ENCODE results near the gene RFNG.

Gene RFNG

GRCh38 chr17:82051776-82052637 is at the start of gene RFNG, which contains the start of gene GPS1:
RFNG (minus strand) TSS chr17:82051811; CDS start chr17:82051766, 45 bp downstream.
GPS1 (plus strand) TSS chr17:82051898; CDS start chr17:82051932, 34 bp downstream.
- Mint-ChIP-seq H3K27ac (peak within 1 kb of the TSS; percentile 46), H3K4me3 (peak within 1 kb of the TSS; percentile 81), H3K9me3 (no peaks in the 10 kb centered on the region), H3K36me3 (ENCODE audit: low read depth) (peaks cover 2% of the 10 kb centered on the region), H3K27me3 (no peaks in the 10 kb centered on the region), H3K4me1 (peaks cover 18% of the 10 kb centered on the region)
- peak; percentile 76 for ATAC-seq
- peak; percentile 91 for DNase-seq

GRCh38 chr17:82101301-82101715 is 49.7 kb upstream of the RFNG start:
- peaks cover 23% of the 10 kb centered on the region for H3K4me1 Mint-ChIP-seq
- no peaks in the 10 kb centered on the region for H3K9me3 Mint-ChIP-seq
- no peak overlapping the region for H3K27ac Mint-ChIP-seq

GRCh38 chr17:82100502-82101298 is 49.1 kb upstream of the RFNG start:
- Mint-ChIP-seq H3K9me3 (no peaks in the 10 kb centered on the region), H3K27ac (no peak overlapping the region), H3K4me3 (peak overlapping the region; percentile 80), H3K36me3 (ENCODE audit: low read depth) (peaks cover 5% of the 10 kb centered on the region), H3K27me3 (no peaks in the 10 kb centered on the region), H3K4me1 (peaks cover 22% of the 10 kb centered on the region)
- ATAC-seq: no peak
- DNase-seq: no peak

More at GRCh38 chr17:82101301-82101715, 49.7 kb upstream of the RFNG start:
- H3K4me3 Mint-ChIP-seq: no peak overlapping the region
- no peaks in the 10 kb centered on the region for H3K27me3 Mint-ChIP-seq
- H3K36me3 Mint-ChIP-seq (ENCODE audit: low read depth): peaks cover 3% of the 10 kb centered on the region
- no peak for ATAC-seq
- DNase-seq: no peak

- H3K4me3 Mint-ChIP-seq: peak overlapping the region; percentile 80
- H3K27me3 Mint-ChIP-seq: no peaks in the 10 kb centered on the region
- H3K4me1 Mint-ChIP-seq: peaks cover 19% of the 10 kb centered on the region
- ATAC-seq: peak; percentile 8
- peaks cover 5% of the 10 kb centered on the region for H3K36me3 Mint-ChIP-seq (ENCODE audit: low read depth)
- peak overlapping the region; percentile 79 for H3K27ac Mint-ChIP-seq
- DNase-seq: no peak
- H3K9me3 Mint-ChIP-seq: no peaks in the 10 kb centered on the region
Observed at GRCh38 chr17:82098939-82099763, 47.5 kb upstream of the RFNG start.

GRCh38 chr17:82098169-82098938 is 46.7 kb upstream of the RFNG start, which contains the start of gene FASN:
FASN (minus strand) TSS chr17:82098236; CDS start chr17:82096445, 1,791 bp downstream.
- H3K36me3 Mint-ChIP-seq (ENCODE audit: low read depth): peaks cover 5% of the 10 kb centered on the region
- peak; percentile 83 for ATAC-seq
- H3K27me3 Mint-ChIP-seq: no peaks in the 10 kb centered on the region
- peak; percentile 96 for DNase-seq
- peak within 1 kb of the TSS; percentile 76 for H3K4me3 Mint-ChIP-seq
- peaks cover 19% of the 10 kb centered on the region for H3K4me1 Mint-ChIP-seq
- no peak within 1 kb of the TSS for H3K27ac Mint-ChIP-seq
- H3K9me3 Mint-ChIP-seq: no peaks in the 10 kb centered on the region

- no peaks in the 10 kb centered on the region for H3K27me3 Mint-ChIP-seq
- DNase-seq: no peak
- peaks cover 5% of the 10 kb centered on the region for H3K36me3 Mint-ChIP-seq (ENCODE audit: low read depth)
- no peaks in the 10 kb centered on the region for H3K9me3 Mint-ChIP-seq
- no peak for ATAC-seq
- no peak overlapping the region for H3K27ac Mint-ChIP-seq
- H3K4me1 Mint-ChIP-seq: peaks cover 19% of the 10 kb centered on the region
- H3K4me3 Mint-ChIP-seq: no peak overlapping the region
Observed at GRCh38 chr17:82097919-82098168, 46.2 kb upstream of the RFNG start.

GRCh38 chr17:82097184-82097918 is 45.7 kb upstream of the RFNG start:
- ATAC-seq (no peak), DNase-seq (peak; percentile 33)
- Mint-ChIP-seq H3K36me3 (ENCODE audit: low read depth) (peaks cover 5% of the 10 kb centered on the region), H3K4me3 (peak overlapping the region; percentile 76), H3K27ac (no peak overlapping the region), H3K27me3 (no peaks in the 10 kb centered on the region), H3K9me3 (no peaks in the 10 kb centered on the region), H3K4me1 (peaks cover 19% of the 10 kb centered on the region)

GRCh38 chr17:82096709-82097183 is 45.1 kb upstream of the RFNG start:
- no peak for ATAC-seq

GRCh38 chr17:82095777-82096708 is 44.4 kb upstream of the RFNG start:
- Mint-ChIP-seq H3K9me3 (no peaks in the 10 kb centered on the region), H3K4me1 (peaks cover 17% of the 10 kb centered on the region), H3K27me3 (no peaks in the 10 kb centered on the region), H3K36me3 (ENCODE audit: low read depth) (peaks cover 5% of the 10 kb centered on the region), H3K4me3 (peak overlapping the region; percentile 76), H3K27ac (peak overlapping the region; percentile 52)
- DNase-seq (no peak), ATAC-seq (no peak)

More at GRCh38 chr17:82096709-82097183, 45.1 kb upstream of the RFNG start:
- DNase-seq: no peak
- Mint-ChIP-seq H3K4me1 (peaks cover 19% of the 10 kb centered on the region), H3K9me3 (no peaks in the 10 kb centered on the region), H3K27ac (peak overlapping the region; percentile 27), H3K36me3 (ENCODE audit: low read depth) (peaks cover 5% of the 10 kb centered on the region), H3K4me3 (peak overlapping the region; percentile 76), H3K27me3 (no peaks in the 10 kb centered on the region)

- no peak overlapping the region for H3K27ac Mint-ChIP-seq
- H3K4me3 Mint-ChIP-seq: peak overlapping the region; percentile 76
- peaks cover 8% of the 10 kb centered on the region for H3K36me3 Mint-ChIP-seq (ENCODE audit: low read depth)
- H3K9me3 Mint-ChIP-seq: no peaks in the 10 kb centered on the region
- H3K27me3 Mint-ChIP-seq: no peaks in the 10 kb centered on the region
- peaks cover 12% of the 10 kb centered on the region for H3K4me1 Mint-ChIP-seq
- no peak for ATAC-seq
- DNase-seq: no peak
Observed at GRCh38 chr17:82094931-82095776, 43.5 kb upstream of the RFNG start.

- Mint-ChIP-seq H3K4me3 (no peak overlapping the region), H3K27me3 (no peaks in the 10 kb centered on the region), H3K9me3 (no peaks in the 10 kb centered on the region), H3K27ac (no peak overlapping the region), H3K4me1 (peaks cover 6% of the 10 kb centered on the region), H3K36me3 (ENCODE audit: low read depth) (peaks cover 10% of the 10 kb centered on the region)
- no peak for ATAC-seq
- no peak for DNase-seq
Observed at GRCh38 chr17:82092995-82093751, 41.6 kb upstream of the RFNG start.
